Urinary bladder (tissue), 4 donors: ENCODE results near the gene APOC3. TPM values are rescaled to one million over a fixed set of nuclear protein-coding genes. Genes with fewer than 3 reads are reported as not detected.

Experiments
- DNase-seq: peaks from one replicate; pipeline ENCODE4 v3.0.0-alpha.2; 2015; ENCODE audit errors: extremely low spot score
- H3K27ac ChIP-seq: one replicate; pipeline ENCODE4 v1.5.1; 2013; ENCODE audit warnings: low read depth, mild to moderate bottlenecking, moderate library complexity
- H3K36me3 ChIP-seq: one replicate; pipeline ENCODE4 v1.6.1; 2013; ENCODE audit warnings: mild to moderate bottlenecking, moderate library complexity; ENCODE audit not compliant: insufficient read depth
- H3K4me1 ChIP-seq: one replicate; pipeline ENCODE4 v1.6.1; 2013; ENCODE audit warnings: mild to moderate bottlenecking, moderate library complexity; ENCODE audit not compliant: insufficient read depth
- H3K4me3 ChIP-seq: one replicate; pipeline ENCODE4 v1.5.1; 2013; ENCODE audit warnings: low read depth, low read length
- WGBS: extraction: QIAGEN DNeasy Blood & Tissue Kit; methylation state at CpG from one replicate; pipeline ENCODE4 v1.1.7; 2013; 5-methylcytosine and 5-hydroxymethylcytosine counted together
- polyA plus RNA-seq: library from polyadenylated mRNA; stranded (reverse); fragments of 200-250 nt; gene quantifications from one replicate; pipeline ENCODE4 v1.2.3, GENCODE V29; 2013
- total RNA-seq: library from RNA; depleted of rRNA; stranded (reverse); fragments of >200 nt; gene quantifications from one replicate; pipeline ENCODE4 v1.2.3, GENCODE V29; 2014
- donor health status: healthy with polysubstance abuse.
- donor health status: healthy.

APOC3 gene
- total and polyA plus RNA-seq, 2 donors: 4.1 TPM; not detected in 1

- Histone ChIP-seq H3K36me3 (no peaks in the 10 kb centered on the region), H3K27ac (no peak overlapping the region), H3K4me1 (no peaks in the 10 kb centered on the region), H3K4me3 (no peak overlapping the region)
- 88% methylated on average over 3 of the region's 3 CpGs for WGBS
- no peak for DNase-seq
These were observed 40.3 kb downstream of the APOC3 start for GRCh38 chr11:116870054-116870453.

DNA sequence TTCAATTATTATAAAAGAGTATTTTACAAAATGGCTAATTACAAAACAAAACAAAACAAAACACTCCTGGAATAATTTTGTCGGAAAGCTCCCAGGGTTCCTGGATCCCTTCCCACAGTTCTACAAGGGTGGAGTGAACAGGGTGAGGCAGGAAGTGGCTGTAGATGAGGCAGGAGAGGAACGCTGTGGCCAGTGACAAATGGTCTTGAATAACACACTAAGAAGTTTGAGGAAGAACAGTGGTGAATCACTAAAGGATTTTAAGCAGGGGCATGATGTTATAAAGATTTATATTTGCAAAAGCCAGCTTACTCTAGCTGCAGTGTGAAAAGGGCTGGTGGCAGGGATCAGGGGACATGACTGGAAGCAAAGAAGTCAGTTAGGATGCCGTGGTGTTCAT is 41.5 kb downstream of the APOC3 start:
- Histone ChIP-seq H3K27ac (no peak overlapping the region), H3K4me3 (no peak overlapping the region), H3K36me3 (no peaks in the 10 kb centered on the region), H3K4me1 (no peaks in the 10 kb centered on the region)
- no peak for DNase-seq
- 61% methylated on average over 3 of the region's 3 CpGs for WGBS

DNA sequence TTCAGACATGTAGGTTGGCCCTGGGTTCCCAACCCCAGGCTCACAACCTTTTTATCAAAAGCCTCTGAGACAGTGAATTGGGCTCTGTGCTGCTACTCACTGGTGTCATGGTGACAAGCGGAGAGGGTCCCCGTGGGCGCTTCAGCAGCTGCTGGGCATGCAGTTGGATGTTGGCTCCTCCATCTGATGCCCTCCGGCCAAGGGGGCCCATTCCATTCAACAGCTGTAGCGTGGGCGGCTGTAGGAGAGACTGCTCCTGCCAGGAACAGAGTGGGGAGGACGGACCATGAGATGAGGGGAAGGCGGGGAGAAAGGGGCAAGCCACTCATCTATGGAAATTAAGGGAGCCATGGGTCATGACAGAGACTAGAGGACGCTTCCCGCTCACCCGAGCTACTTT is 43.7 kb downstream of the APOC3 start:
- DNase-seq: no peak
- Histone ChIP-seq H3K4me1 (no peaks in the 10 kb centered on the region), H3K4me3 (no peak overlapping the region), H3K27ac (no peak overlapping the region), H3K36me3 (no peaks in the 10 kb centered on the region)
- WGBS: 97% methylated on average over 11 of the region's 11 CpGs

DNA sequence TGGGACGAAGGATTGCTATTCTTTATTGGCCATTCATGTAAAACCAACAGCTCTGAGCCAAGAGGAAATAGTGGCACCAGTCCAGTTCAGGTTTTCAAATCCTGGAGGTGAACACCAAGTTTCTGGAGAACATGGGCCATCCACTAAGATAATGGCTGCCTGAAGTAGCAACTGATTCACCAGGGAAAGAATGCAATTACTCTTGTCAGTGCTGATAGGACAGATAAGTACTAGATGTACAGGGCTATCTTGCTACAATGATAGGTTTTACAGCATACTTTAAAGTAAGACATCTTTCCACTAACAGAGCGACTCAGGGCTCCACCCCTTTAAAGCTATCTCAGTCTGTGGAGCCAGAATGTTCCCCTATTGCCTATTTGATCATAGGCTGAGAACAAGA is 44.5 kb downstream of the APOC3 start:
- Histone ChIP-seq H3K4me1 (no peaks in the 10 kb centered on the region), H3K4me3 (no peak overlapping the region), H3K36me3 (no peaks in the 10 kb centered on the region), H3K27ac (no peak overlapping the region)
- WGBS: 47% methylated on average over 2 of the region's 2 CpGs
- no peak for DNase-seq

GRCh38 chr11:116875194-116875593 is 45.5 kb downstream of the APOC3 start:
- no peaks in the 10 kb centered on the region for H3K4me1 ChIP-seq
- no peak overlapping the region for H3K27ac ChIP-seq
- no peaks in the 10 kb centered on the region for H3K36me3 ChIP-seq
- 98% methylated on average over 7 of the region's 7 CpGs for WGBS
- DNase-seq: no peak
- no peak overlapping the region for H3K4me3 ChIP-seq

- no peak overlapping the region for H3K4me3 ChIP-seq
- no peak for DNase-seq
- H3K36me3 ChIP-seq: no peaks in the 10 kb centered on the region
- H3K4me1 ChIP-seq: no peaks in the 10 kb centered on the region
- WGBS: 88% methylated on average over 8 of the region's 8 CpGs
- H3K27ac ChIP-seq: no peak overlapping the region
These were observed 46.9 kb downstream of the APOC3 start for GRCh38 chr11:116876656-116877055.

- Histone ChIP-seq H3K4me3 (no peak overlapping the region), H3K36me3 (no peaks in the 10 kb centered on the region), H3K4me1 (no peaks in the 10 kb centered on the region), H3K27ac (no peak overlapping the region)
- 45% methylated on average over 5 of the region's 5 CpGs for WGBS
- DNase-seq: peak; percentile 51
These were observed 50.3 kb downstream of the APOC3 start for GRCh38 chr11:116879800-116880625.

- DNase-seq: no peak
- Histone ChIP-seq H3K4me1 (no peaks in the 10 kb centered on the region), H3K27ac (no peak overlapping the region), H3K4me3 (no peak overlapping the region), H3K36me3 (no peaks in the 10 kb centered on the region)
- 71% methylated on average over 6 of the region's 6 CpGs for WGBS
These were observed 51.4 kb downstream of the APOC3 start for GRCh38 chr11:116881143-116881542.

- no peak overlapping the region for H3K4me3 ChIP-seq
- no peak overlapping the region for H3K27ac ChIP-seq
- DNase-seq: no peak
- H3K4me1 ChIP-seq: no peaks in the 10 kb centered on the region
- no peaks in the 10 kb centered on the region for H3K36me3 ChIP-seq
These were observed 52.7 kb downstream of the APOC3 start for GRCh38 chr11:116882386-116882785.

Other genes starting within 250 kb of the APOC3 start
- gene BUD13, start 56.9 kb upstream of the APOC3 start, total RNA-seq: 13.5 TPM
- gene BUD13, start 56.9 kb upstream of the APOC3 start, polyA plus RNA-seq: 14.4 TPM
- 17.9 TPM for gene ZPR1, start 41.9 kb upstream of the APOC3 start, total RNA-seq
- 27.4 TPM for gene ZPR1, start 41.9 kb upstream of the APOC3 start, polyA plus RNA-seq
- gene APOA5, start 38.0 kb upstream of the APOC3 start, total RNA-seq: not detected
- gene APOA5, start 38.0 kb upstream of the APOC3 start, polyA plus RNA-seq: 0.38 TPM
- not detected for gene APOA4, start 6.6 kb upstream of the APOC3 start, total RNA-seq
- 0.06 TPM for gene APOA4, start 6.6 kb upstream of the APOC3 start, polyA plus RNA-seq
- 1.1 TPM for gene APOA1, start 7.7 kb downstream of the APOC3 start, total RNA-seq
- gene APOA1, start 7.7 kb downstream of the APOC3 start, polyA plus RNA-seq: 5.2 TPM